Measurements from ENCODE around the gene SNX20. TPM values are rescaled to one million over a fixed set of nuclear protein-coding genes. Genes with fewer than 3 reads are reported as not detected.
A peak's percentile ranks its signal among the peaks of the same experiment; 100 is the strongest.

The SNX20 gene
- total RNA-seq, 2 experiments from 2014 or later = 43.3 to 48.9 TPM

- DNase-seq (peak; percentile 56), ATAC-seq (peak; percentile 24)
- Mint-ChIP-seq H3K4me1 (peaks cover 60% of the 10 kb centered on the region), H3K9me3 (ENCODE audit: low read depth) (no peaks in the 10 kb centered on the region), H3K4me3 (peak within 1 kb of the TSS; percentile 71), H3K27ac (peak within 1 kb of the TSS; percentile 48), H3K36me3 (ENCODE audit: low read depth) (peaks cover 2% of the 10 kb centered on the region), H3K27me3 (no peaks in the 10 kb centered on the region)
- ChIA-PET CTCF (interaction anchor here (0.7 to 2.0 kb wide), 2 partner anchors 29 to 113 kb away, joined by 3 to 5 read pairs; no protein-coding TSS in a partner anchor), POLR2A (no interaction called here)
- intact Hi-C loops (cut with DNase I, micrococcal nuclease) = loop anchor here in 1 of 2 experiments (1.0 kb wide), 1 partner anchor 8 kb away; no protein-coding TSS in a partner anchor
Measured at GRCh38 chr16:50692999-50693781, 12.1 kb upstream of the SNX20 start, which contains the start of gene NOD2. Gene NOD2 (plus strand): TSS chr16:50693606. CDS start chr16:50699496, 5,890 bp downstream.

- intact Hi-C loops (cut with DNase I, micrococcal nuclease) = no loop called here
- Mint-ChIP-seq H3K27ac (no peak overlapping the region), H3K27me3 (no peaks in the 10 kb centered on the region), H3K4me1 (peaks cover 54% of the 10 kb centered on the region), H3K9me3 (ENCODE audit: low read depth) (no peaks in the 10 kb centered on the region), H3K36me3 (ENCODE audit: low read depth) (peaks cover 2% of the 10 kb centered on the region), H3K4me3 (peak overlapping the region; percentile 64)
- ATAC-seq (no peak), DNase-seq (no peak)
- CTCF ChIA-PET = interaction anchor here (0.6 to 1.7 kb wide), 2 partner anchors 14 to 585 kb away, joined by 6 to 7 read pairs; no protein-coding TSS in a partner anchor
- POLR2A ChIA-PET = no interaction called here
Measured at GRCh38 chr16:50692644-50692998, 11.5 kb upstream of the SNX20 start.

GRCh38 chr16:50690177-50690576 is 9.1 kb upstream of the SNX20 start:
- Mint-ChIP-seq H3K36me3 (ENCODE audit: low read depth) (no peaks in the 10 kb centered on the region), H3K27me3 (no peaks in the 10 kb centered on the region), H3K27ac (no peak overlapping the region), H3K9me3 (ENCODE audit: low read depth) (no peaks in the 10 kb centered on the region), H3K4me1 (peaks cover 44% of the 10 kb centered on the region), H3K4me3 (no peak overlapping the region)
- DNase-seq (no peak), ATAC-seq (no peak)
- ChIA-PET CTCF (interaction anchor here (1.3 kb wide), 1 partner anchor 207 kb away, joined by 3 read pairs; no protein-coding TSS in a partner anchor), POLR2A (no interaction called here)
- intact Hi-C loops (cut with DNase I, micrococcal nuclease) = no loop called here

- Mint-ChIP-seq H3K4me3 (no peak overlapping the region), H3K27ac (no peak overlapping the region), H3K9me3 (ENCODE audit: low read depth) (no peaks in the 10 kb centered on the region), H3K27me3 (no peaks in the 10 kb centered on the region), H3K4me1 (peaks cover 45% of the 10 kb centered on the region), H3K36me3 (ENCODE audit: low read depth) (no peaks in the 10 kb centered on the region)
- intact Hi-C loops (cut with DNase I, micrococcal nuclease) = no loop called here
- CTCF ChIA-PET = no interaction called here
- DNase-seq (no peak), ATAC-seq (no peak)
- POLR2A ChIA-PET = no interaction called here
Measured at GRCh38 chr16:50688867-50689266, 7.8 kb upstream of the SNX20 start.

- ChIA-PET POLR2A (no interaction called here), CTCF (interaction anchor here (1.0 to 1.9 kb wide), 3 partner anchors 8 to 20 kb away, joined by 4 to 6 read pairs (median 5); no protein-coding TSS in a partner anchor)
- DNase-seq (no peak), ATAC-seq (no peak)
- no peaks in the 10 kb centered on the region for H3K36me3 Mint-ChIP-seq (ENCODE audit: low read depth)
- intact Hi-C loops (cut with DNase I, micrococcal nuclease) = no loop called here
- peaks cover 50% of the 10 kb centered on the region for H3K4me1 Mint-ChIP-seq
- no peak overlapping the region for H3K27ac Mint-ChIP-seq
- H3K9me3 Mint-ChIP-seq (ENCODE audit: low read depth) = no peaks in the 10 kb centered on the region
- no peak overlapping the region for H3K4me3 Mint-ChIP-seq
- H3K27me3 Mint-ChIP-seq = no peaks in the 10 kb centered on the region
Measured at GRCh38 chr16:50688083-50688482, 7.0 kb upstream of the SNX20 start.

GRCh38 chr16:50685462-50686063 is 4.5 kb upstream of the SNX20 start:
- ChIA-PET CTCF (interaction anchor here (0.9 to 2.8 kb wide), 8 partner anchors 12 to 331 kb away, joined by 3 to 14 read pairs (median 6); no protein-coding TSS in a partner anchor), POLR2A (interaction anchor here (0.7 to 1.4 kb wide), 4 partner anchors 14 to 524 kb away, joined by 3 to 5 read pairs (median 4); partner anchors contain the start of gene CYLD)
- peak overlapping the region; percentile 87 for H3K27ac Mint-ChIP-seq
- intact Hi-C loops (cut with DNase I, micrococcal nuclease) = loop anchor here (1.0 to 2.0 kb wide), 3 partner anchors 8 to 61 kb away; partner anchors contain the start of gene NOD2 (in 1 of the 2)
- ATAC-seq = no peak
- no peaks in the 10 kb centered on the region for H3K9me3 Mint-ChIP-seq (ENCODE audit: low read depth)
- no peaks in the 10 kb centered on the region for H3K27me3 Mint-ChIP-seq
- no peak for DNase-seq
- peaks cover 56% of the 10 kb centered on the region for H3K4me1 Mint-ChIP-seq
- H3K4me3 Mint-ChIP-seq = no peak overlapping the region
- H3K36me3 Mint-ChIP-seq (ENCODE audit: low read depth) = no peaks in the 10 kb centered on the region

GRCh38 chr16:50684823-50685461 is 3.8 kb upstream of the SNX20 start:
- Mint-ChIP-seq H3K9me3 (ENCODE audit: low read depth) (no peaks in the 10 kb centered on the region), H3K4me3 (peak overlapping the region; percentile 42), H3K4me1 (peaks cover 59% of the 10 kb centered on the region), H3K27ac (peak overlapping the region; percentile 87), H3K27me3 (no peaks in the 10 kb centered on the region), H3K36me3 (ENCODE audit: low read depth) (no peaks in the 10 kb centered on the region)
- intact Hi-C loops (cut with DNase I, micrococcal nuclease) = loop anchor here (1.0 to 5.0 kb wide), 7 partner anchors 8 to 618 kb away; partner anchors contain the start of genes HEATR3 (in 1 of the 2), NOD2 (in 1 of the 2) and TENT4B (in 1 of the 2)
- ChIA-PET POLR2A (interaction anchor here (0.6 to 1.4 kb wide), 5 partner anchors 15 to 378 kb away, joined by 3 to 4 read pairs (median 3); partner anchors contain the start of gene CYLD), CTCF (interaction anchor here (0.5 to 2.8 kb wide), 8 partner anchors 12 to 330 kb away, joined by 3 to 14 read pairs (median 6); no protein-coding TSS in a partner anchor)
- ATAC-seq (peak; percentile 63), DNase-seq (peak; percentile 74)

GRCh38 chr16:50683689-50684374 is 2.7 kb upstream of the SNX20 start:
- H3K4me3 Mint-ChIP-seq = peak overlapping the region; percentile 42
- peak; percentile 18 for ATAC-seq
- H3K27ac Mint-ChIP-seq = peak overlapping the region; percentile 87
- no peaks in the 10 kb centered on the region for H3K9me3 Mint-ChIP-seq (ENCODE audit: low read depth)
- ChIA-PET CTCF (interaction anchor here (0.6 to 2.5 kb wide), 4 partner anchors 12 to 82 kb away, joined by 4 to 7 read pairs (median 6); no protein-coding TSS in a partner anchor), POLR2A (no interaction called here)
- no peaks in the 10 kb centered on the region for H3K27me3 Mint-ChIP-seq
- peaks cover 66% of the 10 kb centered on the region for H3K4me1 Mint-ChIP-seq
- peaks cover 9% of the 10 kb centered on the region for H3K36me3 Mint-ChIP-seq (ENCODE audit: low read depth)
- intact Hi-C loops (cut with DNase I, micrococcal nuclease) = loop anchor here (1.0 to 5.0 kb wide), 5 partner anchors 14 to 617 kb away; partner anchors contain the start of genes HEATR3 (in 1 of the 2) and TENT4B (in 1 of the 2)
- DNase-seq = peak; percentile 74

GRCh38 chr16:50680556-50680893 is 587 bp downstream of the SNX20 start:
- no peak for DNase-seq
- intact Hi-C loops (cut with DNase I, micrococcal nuclease) = loop anchor here (2.0 to 5.0 kb wide), 4 partner anchors 14 to 613 kb away; partner anchors contain the start of genes HEATR3 (in 1 of the 2) and TENT4B (in 1 of the 2)
- ChIA-PET POLR2A (interaction anchor here (0.8 to 1.6 kb wide), 3 partner anchors 10 to 61 kb away, joined by 3 to 6 read pairs (median 4); partner anchors contain the start of gene CYLD), CTCF (interaction anchor here (1.1 to 2.7 kb wide), 9 partner anchors 9 to 126 kb away, joined by 3 to 37 read pairs (median 6); partner anchors contain the start of gene CYLD)
- H3K9me3 Mint-ChIP-seq (ENCODE audit: low read depth) = no peaks in the 10 kb centered on the region
- H3K4me1 Mint-ChIP-seq = peaks cover 81% of the 10 kb centered on the region
- peak overlapping the region; percentile 78 for H3K4me3 Mint-ChIP-seq
- H3K27ac Mint-ChIP-seq = peak overlapping the region; percentile 94
- no peaks in the 10 kb centered on the region for H3K27me3 Mint-ChIP-seq
- H3K36me3 Mint-ChIP-seq (ENCODE audit: low read depth) = peaks cover 40% of the 10 kb centered on the region
- ATAC-seq = no peak
